Measurements from ENCODE around the gene EBF4.

- TF ChIP-seq CTCF (IDR thresholded peaks at IDR 0.05 in 2 of 3, conservative IDR thresholded peaks at IDR 0.05 in 1 of 3; ENCODE audit: borderline replicate concordance in 1 of 3, insufficient read depth in 1 of 3, low read depth in 2 of 3, low read length in 2 of 3) (no peak), EZH2 (IDR thresholded peaks at IDR 0.05) (no peak), FOSL1 (IDR thresholded peaks at IDR 0.05; ENCODE audit: low read depth) (no peak), MAX (IDR thresholded peaks at IDR 0.05) (no peak), SRF (IDR thresholded peaks at IDR 0.05; ENCODE audit: low read depth) (no peak), TCF7L2 (IDR thresholded peaks at IDR 0.05; ENCODE audit: borderline replicate concordance, extremely low read depth, insufficient read depth, insufficient read length) (no peak), POLR2A (IDR thresholded peaks at IDR 0.05; ENCODE audit: borderline replicate concordance, extremely low read depth, insufficient read depth, insufficient read length) (no peak), POLR2AphosphoS5 (IDR thresholded peaks at IDR 0.05; ENCODE audit: low read depth, low read length) (no peak)
These were observed 14.9 kb downstream of the EBF4 start for GRCh38 chr20:2707353-2708072.
